HG02763 (cell line): ENCODE data around the gene SLC35F5.
"Not testable (repeated sequence)": the region's sequence is repeated elsewhere in the genome, so short reads cannot be mapped to it uniquely, and the experiment has no call there.

ENCODE experiments used
- ATAC-seq: cut with Tn5 transposase; IDR thresholded peaks from one replicate; pipeline ENCODE4 v1.9.1; 2021; ENCODE audit warnings: mild to moderate bottlenecking, moderate library complexity; ENCODE audit not compliant: unreplicated experiment

Gene SLC35F5

GRCh38 chr2:113698892-113699447 lies 57.5 kb downstream of the SLC35F5 start:
- ATAC-seq: peak; percentile 49

GRCh38 chr2:113698251-113698650 lies 58.2 kb downstream of the SLC35F5 start:
- not testable (repeated sequence) for ATAC-seq

GRCh38 chr2:113697516-113697915 lies 58.9 kb downstream of the SLC35F5 start:
- ATAC-seq: no peak

GRCh38 chr2:113694438-113694837 lies 62.0 kb downstream of the SLC35F5 start:
- no peak for ATAC-seq

- peak; percentile 64 for ATAC-seq
These were observed 63.6 kb downstream of the SLC35F5 start for GRCh38 chr2:113692698-113693428.

- ATAC-seq: not testable (repeated sequence)
These were observed 65.6 kb downstream of the SLC35F5 start for GRCh38 chr2:113690871-113691270.

- no peak for ATAC-seq
These were observed 69.9 kb downstream of the SLC35F5 start for GRCh38 chr2:113686537-113686936.

GRCh38 chr2:113685471-113685870 lies 71.0 kb downstream of the SLC35F5 start:
- ATAC-seq: no peak

GRCh38 chr2:113679457-113679856 lies 77.0 kb downstream of the SLC35F5 start:
- no peak for ATAC-seq

GRCh38 chr2:113677330-113677729 lies 79.1 kb downstream of the SLC35F5 start:
- ATAC-seq: no peak

- no peak for ATAC-seq
These were observed 79.7 kb downstream of the SLC35F5 start for GRCh38 chr2:113676623-113677266.

GRCh38 chr2:113675875-113676274 lies 80.6 kb downstream of the SLC35F5 start:
- no peak for ATAC-seq

GRCh38 chr2:113672326-113672932 lies 84.0 kb downstream of the SLC35F5 start:
- no peak for ATAC-seq

- not testable (repeated sequence) for ATAC-seq
These were observed 87.4 kb downstream of the SLC35F5 start for GRCh38 chr2:113669013-113669412.

GRCh38 chr2:113664761-113665533 lies 91.5 kb downstream of the SLC35F5 start:
- not testable (repeated sequence) for ATAC-seq

- ATAC-seq: not testable (repeated sequence)
These were observed 93.0 kb downstream of the SLC35F5 start for GRCh38 chr2:113663285-113664060.
